GM10248 (cell line): ENCODE data around the gene PPP2R3A.

Experiments
- CTCF ChIA-PET: fragments of 300-600 bp; sonication (Branson Sonifier 250); formaldehyde crosslinking; extraction: SDS; loops from one replicate; lab custom pipeline; 2021; ENCODE audit warnings: antibody characterized with exemption; lab: Yijun Ruan, JAX
- POLR2A ChIA-PET: fragments of 350-650 bp; sonication (Branson Sonifier 250); formaldehyde crosslinking; extraction: SDS; loops from one replicate; lab custom pipeline; 2020; ENCODE audit warnings: antibody characterized with exemption; lab: Yijun Ruan, JAX
- DNase-seq: peaks from one replicate; pipeline ENCODE4 v3.0.0; 2012; ENCODE audit errors: extremely low spot score
- CTCF ChIP-seq: IDR thresholded peaks from 2 replicates; pipeline ENCODE4 v1.5.1; 2012; ENCODE audit warnings: mild to moderate bottlenecking, low read depth; ENCODE audit errors: extremely low read depth, missing control alignments, control extremely low read depth

Gene PPP2R3A

GRCh38 chr3:135966271-135966961 is 888 bp downstream of the PPP2R3A start:
- no peak for DNase-seq
- no peak for TF ChIP-seq CTCF
- ChIA-PET POLR2A (no interaction called here), CTCF (interaction anchor here (1.4 kb wide), 1 partner anchor 18 kb away, joined by 3 read pairs; no protein-coding TSS in a partner anchor)

- CTCF ChIA-PET, result interaction anchor here (1.4 kb wide), 1 partner anchor 17 kb away, joined by 3 read pairs; no protein-coding TSS in a partner anchor
- POLR2A ChIA-PET, result no interaction called here
- no peak for DNase-seq
- TF ChIP-seq CTCF, result no peak
Observed at GRCh38 chr3:135966962-135967274, 1.4 kb downstream of the PPP2R3A start.

- no peak for TF ChIP-seq CTCF
- ChIA-PET CTCF (interaction anchor here (1.4 kb wide), 1 partner anchor 16 kb away, joined by 3 read pairs; no protein-coding TSS in a partner anchor), POLR2A (no interaction called here)
- DNase-seq, result no peak
Observed at GRCh38 chr3:135967867-135968266, 2.3 kb downstream of the PPP2R3A start.

GRCh38 chr3:135970506-135971116 is 5.1 kb downstream of the PPP2R3A start:
- no peak for DNase-seq
- POLR2A ChIA-PET, result no interaction called here
- CTCF ChIA-PET, result interaction anchor here (1.0 to 1.4 kb wide), 2 partner anchors 10 to 36 kb away, joined by 3 read pairs; no protein-coding TSS in a partner anchor
- no peak for TF ChIP-seq CTCF

- CTCF ChIA-PET, result no interaction called here
- POLR2A ChIA-PET, result no interaction called here
Observed at GRCh38 chr3:135973841-135974240, 8.3 kb downstream of the PPP2R3A start.

GRCh38 chr3:135975053-135975452 is 9.5 kb downstream of the PPP2R3A start:
- CTCF ChIA-PET, result interaction anchor here (1.1 kb wide), 1 partner anchor 14 kb away, joined by 3 read pairs; no protein-coding TSS in a partner anchor

More at GRCh38 chr3:135973841-135974240, 8.3 kb downstream of the PPP2R3A start:
- no peak for TF ChIP-seq CTCF
- no peak for DNase-seq

More at GRCh38 chr3:135975053-135975452, 9.5 kb downstream of the PPP2R3A start:
- DNase-seq, result no peak
- TF ChIP-seq CTCF, result no peak
- POLR2A ChIA-PET, result no interaction called here
